M059J (cell line): ENCODE data around the gene KISS1R. TPM values are rescaled to one million over a fixed set of nuclear protein-coding genes. Genes with fewer than 3 reads are reported as not detected.

Source experiments
- DNase-seq: peaks from one replicate; pipeline ENCODE4 v3.0.0-alpha.2; 2012; ENCODE audit warnings: low read depth
- total RNA-seq: library from RNA; depleted of rRNA; stranded (reverse); fragments of >200 nt; shearing (Covaris generic); gene quantifications from 2 replicates; pipeline ENCODE4 v1.2.3, GENCODE V29; 2014

KISS1R gene
- total RNA-seq, 1 experiment from 2014 or later: not detected

GRCh38 chr19:919199-920050 is 2.3 kb downstream of the KISS1R start:
- no peak for DNase-seq

GRCh38 chr19:920051-920864 is 3.1 kb downstream of the KISS1R start:
- no peak for DNase-seq

GRCh38 chr19:924553-925086 is 7.5 kb downstream of the KISS1R start:
- DNase-seq: no peak

- DNase-seq: no peak
These were observed 8.0 kb downstream of the KISS1R start for GRCh38 chr19:925087-925525.

- DNase-seq: peak; percentile 78
These were observed 8.6 kb downstream of the KISS1R start, which contains the start of gene ARID3A for GRCh38 chr19:925526-926322. Gene ARID3A (plus strand): TSS chr19:926035. CDS start chr19:929529, 3,494 bp downstream.

GRCh38 chr19:926323-926588 is 9.1 kb downstream of the KISS1R start:
- DNase-seq: no peak

GRCh38 chr19:926589-927350 is 9.6 kb downstream of the KISS1R start:
- peak; percentile 62 for DNase-seq

- DNase-seq: no peak
These were observed 10.2 kb downstream of the KISS1R start for GRCh38 chr19:927351-927779.

GRCh38 chr19:927780-928401 is 10.8 kb downstream of the KISS1R start:
- no peak for DNase-seq

GRCh38 chr19:928471-929202 is 11.5 kb downstream of the KISS1R start:
- no peak for DNase-seq

- DNase-seq: no peak
These were observed 12.2 kb downstream of the KISS1R start for GRCh38 chr19:929203-929890.

- no peak for DNase-seq
These were observed 12.7 kb downstream of the KISS1R start for GRCh38 chr19:929891-930258.

GRCh38 chr19:931860-932647 is 14.9 kb downstream of the KISS1R start:
- DNase-seq: no peak

GRCh38 chr19:932648-933552 is 15.8 kb downstream of the KISS1R start:
- DNase-seq: peak; percentile 89

- DNase-seq: no peak
These were observed 16.4 kb downstream of the KISS1R start for GRCh38 chr19:933553-933882.

GRCh38 chr19:934197-934840 is 17.2 kb downstream of the KISS1R start:
- no peak for DNase-seq

GRCh38 chr19:934865-935479 is 17.8 kb downstream of the KISS1R start:
- DNase-seq: peak; percentile 45
